Neuronal stem cell (in vitro differentiated cells): ENCODE measurements around the gene ZMYND11.
A peak's percentile ranks its signal among the peaks of the same experiment; 100 is the strongest.

ENCODE experiments used
- DNase-seq: peaks from one replicate; pipeline ENCODE4 v3.0.0-alpha.2; 2013; ENCODE audit warnings: low spot score
- H2AFZ ChIP-seq: one replicate; pipeline ENCODE4 v1.6.1; 2013; ENCODE audit warnings: mild to moderate bottlenecking, low read length, inconsistent platforms
- H2AK5ac ChIP-seq: 2 replicates; pipeline ENCODE4 v1.6.1; 2013; ENCODE audit warnings: low read depth, mild to moderate bottlenecking, inconsistent platforms, low read length, moderate library complexity, mixed read lengths
- H2BK120ac ChIP-seq: 2 replicates; pipeline ENCODE4 v1.6.1; 2013; ENCODE audit warnings: low read depth, mild to moderate bottlenecking, inconsistent platforms, low read length, moderate library complexity, mixed read lengths
- H2BK12ac ChIP-seq: one replicate; pipeline ENCODE4 v1.6.1; 2013; ENCODE audit warnings: low read length, inconsistent platforms
- H2BK15ac ChIP-seq: 2 replicates; pipeline ENCODE4 v1.6.1; 2013; ENCODE audit warnings: mild to moderate bottlenecking, low read length, inconsistent platforms, mixed read lengths
- H2BK5ac ChIP-seq: one replicate; pipeline ENCODE4 v1.6.1; 2013; ENCODE audit warnings: inconsistent platforms, mild to moderate bottlenecking, low read length, moderate library complexity
- H3K14ac ChIP-seq: one replicate; pipeline ENCODE4 v1.6.1; 2013; ENCODE audit warnings: low read length, inconsistent platforms
- H3K18ac ChIP-seq: 2 replicates; pipeline ENCODE4 v1.6.1; 2013; ENCODE audit warnings: low read length, inconsistent platforms
- H3K23ac ChIP-seq: 2 replicates; pipeline ENCODE4 v1.6.1; 2013; ENCODE audit warnings: low read depth, mild to moderate bottlenecking, mixed read lengths, low read length, inconsistent platforms; ENCODE audit not compliant: poor library complexity
- H3K27ac ChIP-seq: replicated peaks from 3 replicates; pipeline ENCODE4 v1.5.1; 2013; ENCODE audit warnings: low read length, inconsistent platforms
- H3K27me3 ChIP-seq, 3 experiments: 2 replicates each; pipeline ENCODE4 v1.6.1; 2013; ENCODE audit warnings: low read length in 3 of 3, mild to moderate bottlenecking in 2 of 3, inconsistent platforms in 1 of 3, low read depth in 1 of 3, mixed read lengths in 1 of 3, moderate library complexity in 1 of 3; ENCODE audit not compliant: control insufficient read depth in 3 of 3, insufficient read depth in 3 of 3
- H3K36me3 ChIP-seq, 2 donors: replicated peaks in 1 of 2; 2 replicates each; pipeline ENCODE4 v1.6.1; 2013; ENCODE audit warnings: low read length in 2 of 2; ENCODE audit not compliant: control insufficient read depth in 2 of 2, insufficient read depth in 2 of 2
- H3K4ac ChIP-seq: 2 replicates; pipeline ENCODE4 v1.6.1; 2013; ENCODE audit warnings: inconsistent platforms, mild to moderate bottlenecking, low read length, moderate library complexity
- H3K4me1 ChIP-seq, 2 donors: 1 replicate in 1 of 2; 2 replicates in 1 of 2; pipeline ENCODE4 v1.6.1; 2013; ENCODE audit warnings: low read length in 2 of 2, low read depth in 1 of 2; ENCODE audit not compliant: control insufficient read depth in 2 of 2, insufficient read depth in 1 of 2
- H3K4me2 ChIP-seq: one replicate; pipeline ENCODE4 v1.6.1; 2013; ENCODE audit warnings: mild to moderate bottlenecking, low read length, inconsistent platforms; ENCODE audit not compliant: insufficient read depth, poor library complexity, severe bottlenecking
- H3K4me3 ChIP-seq, 2 donors: 2 replicates each; pipeline ENCODE4 v1.5.1; 2013; ENCODE audit warnings: low read length in 2 of 2, mild to moderate bottlenecking in 2 of 2, inconsistent platforms in 1 of 2, moderate library complexity in 1 of 2
- H3K79me1 ChIP-seq: one replicate; pipeline ENCODE4 v1.6.1; 2013; ENCODE audit warnings: low read depth, mild to moderate bottlenecking, inconsistent platforms, low read length, moderate library complexity
- H3K9ac ChIP-seq: one replicate; pipeline ENCODE4 v1.6.1; 2013; ENCODE audit warnings: mild to moderate bottlenecking, low read depth, low read length, inconsistent platforms; ENCODE audit not compliant: poor library complexity
- H3K9me3 ChIP-seq, 2 donors: replicated peaks in 1 of 2; 2 replicates each; pipeline versions ENCODE3 to v1.6.1; 2013; ENCODE audit warnings: low read length in 2 of 2, mild to moderate bottlenecking in 2 of 2, inconsistent platforms in 1 of 2, low read depth in 1 of 2, mixed read lengths in 1 of 2, moderate library complexity in 1 of 2; ENCODE audit not compliant: control insufficient read depth in 2 of 2, insufficient read depth in 1 of 2
- H4K8ac ChIP-seq: one replicate; pipeline ENCODE4 v1.6.1; 2013; ENCODE audit warnings: low read depth, mild to moderate bottlenecking, inconsistent platforms, low read length, moderate library complexity
- H4K91ac ChIP-seq: one replicate; pipeline ENCODE4 v1.6.1; 2013; ENCODE audit warnings: low read length, low read depth, mild to moderate bottlenecking, inconsistent platforms; ENCODE audit not compliant: poor library complexity
- WGBS, 2 donors: extraction: QIAGEN DNeasy Blood & Tissue Kit; methylation state at CpG; one replicate each; pipeline ENCODE4 v1.1.7; 2013; ENCODE audit warnings: missing lambda C conversion rate in 2 of 2, mixed read lengths in 1 of 2; ENCODE audit not compliant: insufficient read length in 2 of 2, insufficient replicate concordance in 1 of 2; ENCODE audit errors: extremely low coverage in 2 of 2; 5-methylcytosine and 5-hydroxymethylcytosine counted together

ZMYND11 gene

DNA sequence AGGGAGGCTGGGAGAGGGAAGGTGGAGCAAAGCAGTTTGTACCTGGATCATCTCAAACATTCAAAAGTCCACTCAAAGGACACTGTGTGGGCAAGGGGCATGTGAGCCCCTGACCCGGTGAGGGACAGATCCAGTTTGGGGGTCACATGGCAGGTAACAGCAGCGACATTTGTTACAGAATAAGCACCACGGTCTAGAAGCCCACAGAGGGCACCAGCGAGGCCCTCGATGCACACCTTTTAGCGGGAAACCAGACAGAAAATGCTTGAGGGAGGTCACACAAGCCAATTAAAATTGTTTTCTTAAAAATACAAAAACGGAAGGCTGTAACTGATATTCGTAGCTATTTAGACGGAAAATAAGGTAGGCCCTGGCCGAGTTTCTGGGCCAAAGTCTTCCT lies 144.4 kb downstream of the ZMYND11 start:
- Histone ChIP-seq H2BK5ac (no peak overlapping the region), H3K4me2 (no peak overlapping the region), H4K8ac (no peak overlapping the region), H2BK12ac (no peak overlapping the region), H2AK5ac (no peak overlapping the region), H3K27ac (no peak overlapping the region), H2BK120ac (no peak overlapping the region), H3K18ac (no peak overlapping the region), H3K9ac (no peak overlapping the region), H3K79me1 (no peaks in the 10 kb centered on the region), H3K36me3 (peaks cover 24 to 99% of the 10 kb centered on the region in 2 donors), H3K4ac (no peak overlapping the region), H3K27me3 (no peaks in the 10 kb centered on the region), H3K4me1 (no peaks in the 10 kb centered on the region), H3K14ac (no peak overlapping the region), H3K4me3 (no peak overlapping the region), H4K91ac (no peak overlapping the region), H2BK15ac (no peak overlapping the region), H3K9me3 (no peaks in the 10 kb centered on the region), H2AFZ (no peak overlapping the region), H3K23ac (no peak overlapping the region)
- no CpG with 5 or more reads among the region's 10 CpGs for WGBS, 2 donors
- DNase-seq: no peak

GRCh38 chr10:282294-283139 lies 147.3 kb downstream of the ZMYND11 start:
- no peak for DNase-seq
- no CpG with 5 or more reads among the region's 7 CpGs for WGBS, 2 donors
- peak overlapping the region; percentile 11 for H2BK5ac ChIP-seq
- no peak overlapping the region for H2BK15ac ChIP-seq
- no peak overlapping the region for H3K14ac ChIP-seq
- no peaks in the 10 kb centered on the region for H3K79me1 ChIP-seq
- H3K36me3 ChIP-seq: peaks cover 30 to 98% of the 10 kb centered on the region in 2 donors
- peak overlapping the region; percentile 67 for H3K23ac ChIP-seq
- H4K91ac ChIP-seq: no peak overlapping the region
- no peak overlapping the region for H2BK120ac ChIP-seq
- no peaks in the 10 kb centered on the region for H3K9me3 ChIP-seq
- no peak overlapping the region for H3K27ac ChIP-seq
- H2BK12ac ChIP-seq: no peak overlapping the region
- peak overlapping the region in 1 of 2 donors; percentile 34 for H3K4me3 ChIP-seq
- H3K4ac ChIP-seq: no peak overlapping the region
- no peak overlapping the region for H4K8ac ChIP-seq
- H3K18ac ChIP-seq: no peak overlapping the region
- H2AFZ ChIP-seq: no peak overlapping the region
- no peak overlapping the region for H3K9ac ChIP-seq
- no peak overlapping the region for H3K4me2 ChIP-seq
- H3K27me3 ChIP-seq: no peaks in the 10 kb centered on the region
- no peaks in the 10 kb centered on the region for H3K4me1 ChIP-seq
- H2AK5ac ChIP-seq: no peak overlapping the region

DNA sequence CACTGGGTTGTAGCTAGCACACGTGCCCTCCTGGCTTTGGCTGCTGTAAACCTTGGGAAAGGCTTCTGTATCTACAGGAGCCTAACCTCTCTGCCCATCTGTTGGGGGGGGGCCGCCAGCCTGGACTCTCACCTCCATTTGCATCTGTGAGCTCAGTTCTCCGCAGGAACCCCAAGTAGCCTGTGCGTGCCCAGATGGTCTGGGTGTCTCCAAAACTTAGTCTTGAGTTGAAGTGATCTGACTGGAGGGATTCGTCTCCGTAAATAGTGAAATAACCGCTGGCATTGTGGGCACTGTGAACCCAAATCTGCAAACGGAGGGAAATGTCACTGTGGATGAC lies 147.9 kb downstream of the ZMYND11 start:
- H3K4ac ChIP-seq: no peak overlapping the region
- no peak overlapping the region for H2BK12ac ChIP-seq
- no peak overlapping the region for H4K8ac ChIP-seq
- no peak overlapping the region for H3K9ac ChIP-seq
- H2AFZ ChIP-seq: no peak overlapping the region
- DNase-seq: no peak
- H2BK120ac ChIP-seq: no peak overlapping the region
- H2AK5ac ChIP-seq: no peak overlapping the region
- no peak overlapping the region for H2BK15ac ChIP-seq
- H3K36me3 ChIP-seq: peaks cover 27 to 97% of the 10 kb centered on the region in 2 donors
- H3K79me1 ChIP-seq: no peaks in the 10 kb centered on the region
- no peaks in the 10 kb centered on the region for H3K9me3 ChIP-seq
- no peak overlapping the region for H3K14ac ChIP-seq
- no CpG with 5 or more reads among the region's 8 CpGs for WGBS, 2 donors
- H3K4me1 ChIP-seq: no peaks in the 10 kb centered on the region
- no peak overlapping the region for H3K4me3 ChIP-seq
- H3K27me3 ChIP-seq: no peaks in the 10 kb centered on the region
- H3K4me2 ChIP-seq: no peak overlapping the region
- H4K91ac ChIP-seq: no peak overlapping the region
- no peak overlapping the region for H3K23ac ChIP-seq
- no peak overlapping the region for H2BK5ac ChIP-seq
- no peak overlapping the region for H3K27ac ChIP-seq
- H3K18ac ChIP-seq: no peak overlapping the region

DNA sequence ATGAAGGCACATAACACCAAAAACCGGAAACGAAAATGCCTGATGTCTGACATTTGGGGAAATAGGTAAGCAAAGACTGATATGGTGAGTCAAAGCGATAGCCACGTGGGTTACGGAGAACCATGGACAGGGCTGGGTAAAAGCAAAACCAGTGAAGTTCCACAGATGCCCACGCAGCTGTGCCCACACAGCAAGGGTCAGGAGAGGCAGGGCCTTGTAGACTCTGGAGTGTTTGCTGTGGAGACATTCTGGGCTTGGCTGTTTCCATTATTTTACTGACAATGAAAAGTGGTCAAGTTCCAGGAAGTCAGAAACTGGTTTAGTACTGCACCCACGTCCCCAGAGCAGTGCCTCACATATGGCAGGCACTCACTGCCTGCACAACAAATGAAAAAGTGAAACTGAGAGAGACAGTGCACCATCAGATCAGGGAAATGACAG lies 148.7 kb downstream of the ZMYND11 start:
- H3K23ac ChIP-seq: no peak overlapping the region
- no CpG with 5 or more reads among the region's 7 CpGs for WGBS, 2 donors
- no peak overlapping the region for H4K8ac ChIP-seq
- no peak overlapping the region for H3K4ac ChIP-seq
- no peak overlapping the region for H3K4me3 ChIP-seq
- no peak overlapping the region for H2BK5ac ChIP-seq
- no peaks in the 10 kb centered on the region for H3K4me1 ChIP-seq
- H2BK15ac ChIP-seq: no peak overlapping the region
- DNase-seq: no peak
- H3K27me3 ChIP-seq: no peaks in the 10 kb centered on the region
- no peak overlapping the region for H2AFZ ChIP-seq
- H3K79me1 ChIP-seq: no peaks in the 10 kb centered on the region
- H3K27ac ChIP-seq: no peak overlapping the region
- no peak overlapping the region for H2BK12ac ChIP-seq
- no peak overlapping the region for H2AK5ac ChIP-seq
- H3K9me3 ChIP-seq: no peaks in the 10 kb centered on the region
- H2BK120ac ChIP-seq: no peak overlapping the region
- H3K9ac ChIP-seq: no peak overlapping the region
- no peak overlapping the region for H4K91ac ChIP-seq
- H3K36me3 ChIP-seq: peaks cover 31 to 95% of the 10 kb centered on the region in 2 donors
- H3K4me2 ChIP-seq: no peak overlapping the region
- H3K14ac ChIP-seq: no peak overlapping the region
- no peak overlapping the region for H3K18ac ChIP-seq
